Right lobe of liver (tissue), 6 donors: ENCODE data around the gene PPP4C. TPM values are rescaled to one million over a fixed set of nuclear protein-coding genes. Genes with fewer than 3 reads are reported as not detected.
"Not testable (repeated sequence)": the region's sequence is repeated elsewhere in the genome, so short reads cannot be mapped to it uniquely, and the experiment has no call there.

ENCODE experiments used
- ATAC-seq, 4 donors: fragments of 200-7000 bp; cut with Tn5 transposase; one replicate each; pipeline ENCODE4 v1.9.1; 2020; ENCODE audit warnings: mild to moderate bottlenecking in 4 of 4, moderate library complexity in 4 of 4
- DNase-seq, 3 donors: peaks; one replicate each; pipeline ENCODE4 v3.0.0-alpha.2; 2020
- H3K27ac ChIP-seq, 3 donors: fragments of 200-600 bp; one replicate each; pipeline ENCODE4 v1.8.0; 2022
- H3K27me3 ChIP-seq, 2 donors: fragments of 200-600 bp; one replicate each; pipeline ENCODE4 v1.8.0; 2022
- H3K36me3 ChIP-seq, 4 donors: fragments of 200-600 bp; sonication (generic) in 1 of 4; one replicate each; pipeline versions ENCODE4 v1.5.1 to v1.8.0; 2017 to 2022; ENCODE audit warnings: control low read depth in 1 of 4
- H3K4me1 ChIP-seq, 4 donors: fragments of 200-600 bp; sonication (generic) in 1 of 4; one replicate each; pipeline versions ENCODE4 v1.5.1 to v1.8.0; 2017 to 2022; ENCODE audit warnings: control low read depth in 1 of 4
- H3K4me3 ChIP-seq, 3 donors: fragments of 200-600 bp; one replicate each; pipeline ENCODE4 v1.8.0; 2022
- H3K9me3 ChIP-seq, 4 donors: fragments of 200-600 bp; sonication (generic) in 1 of 4; one replicate each; pipeline versions ENCODE4 v1.5.1 to v1.8.0; 2017 to 2022; ENCODE audit warnings: control low read depth in 1 of 4
- CTCF ChIP-seq, 4 donors: fragments of 200-600 bp in 3 of 4; fragments of 450-650 bp in 1 of 4; IDR thresholded peaks; one replicate each; pipeline versions ENCODE4 v1.5.1 to v1.8.0; 2016 to 2022; ENCODE audit warnings: antibody characterized with exemption in 4 of 4, mild to moderate bottlenecking in 2 of 4
- POLR2A ChIP-seq: fragments of 450-650 bp; IDR thresholded peaks from one replicate; pipeline ENCODE4 v1.6.1; 2017; ENCODE audit warnings: antibody characterized with exemption, mild to moderate bottlenecking
- WGBS: methylation state at CpG from one replicate; pipeline ENCODE4 v1.1.6; 2018; ENCODE audit warnings: low coverage, low lambda C conversion rate; ENCODE audit not compliant: insufficient coverage; ENCODE audit errors: missing lambda C conversion rate; 5-methylcytosine and 5-hydroxymethylcytosine counted together
- intact Hi-C, 2 donors: fragments of 100-400 bp; cut with DNase I; formaldehyde crosslinking; loops; one replicate each; pipeline versions ENCODE4 v1.11.2 to v1.14.1; 2022
- total RNA-seq, 6 experiments: library from RNA; depleted of rRNA in 2 of 6; stranded (reverse); fragments of >200 nt in 2 of 6; fragmentation: NEBNext Ultra II Directional in 3 of 6; extraction: Animal tissue kit (Norgen Biotek cat#: 25700) in 3 of 6; gene quantifications; one replicate each; pipeline versions ENCODE4 v1.1.0 to v1.2.4, GENCODE V29; 2016 to 2023
- donor health status: DM: no; HTN: yes; CAD: no.
- donor health status: DM: no; HTN: no; CAD: no.
- donor health status: DM: no; HTN: no; CAD: no.
- donor health status: DM: no; HTN: yes; CAD: no.
- donor health status: DM: no; HTN: yes; CAD: no.

Gene PPP4C
- total RNA-seq, 6 experiments from 2014 or later = 43.1 to 59.7 (median 47.0) TPM

- no peak for TF ChIP-seq POLR2A
- no peak for TF ChIP-seq CTCF (IDR thresholded peaks at IDR 0.05)
- no peak for ATAC-seq
- Histone ChIP-seq H3K4me1 (peaks cover 0 to 15% (median 0%) of the 10 kb centered on the region in 4 donors), H3K4me3 (no peak overlapping the region), H3K36me3 (peaks cover 0 to 33% (median 4%) of the 10 kb centered on the region in 4 donors), H3K27ac (no peak overlapping the region), H3K9me3 (no peaks in the 10 kb centered on the region), H3K27me3 (no peaks in the 10 kb centered on the region)
- WGBS = 89% methylated on average over 3 of the region's 3 CpGs
- DNase-seq = no peak
- intact Hi-C loops = no loop called here
Observed at GRCh38 chr16:30120340-30121105, 44.7 kb downstream of the PPP4C start.

GRCh38 chr16:30121741-30122571 lies 46.2 kb downstream of the PPP4C start:
- H3K27ac ChIP-seq = peak overlapping the region; percentile 72 to 91 (median 88)
- WGBS = 30% methylated on average over 2 of the region's 31 CpGs
- H3K4me3 ChIP-seq = peak overlapping the region; percentile 67 to 77 (median 71)
- TF ChIP-seq CTCF (IDR thresholded peaks at IDR 0.05) (no peak), POLR2A (no peak)
- intact Hi-C loops = no loop called here
- DNase-seq (peak; percentile 55 to 64 (median 57)), ATAC-seq (peak; percentile 39 to 66 (median 44))
- H3K4me1 ChIP-seq = peaks cover 0 to 15% (median 0%) of the 10 kb centered on the region in 4 donors
- H3K9me3 ChIP-seq = no peaks in the 10 kb centered on the region
- peaks cover 0 to 23% (median 4%) of the 10 kb centered on the region in 4 donors for H3K36me3 ChIP-seq
- no peaks in the 10 kb centered on the region for H3K27me3 ChIP-seq

GRCh38 chr16:30122604-30123160 lies 46.9 kb downstream of the PPP4C start:
- 4% methylated on average over 9 of the region's 42 CpGs for WGBS
- intact Hi-C loops = no loop called here
- peak; percentile 6 to 16 (median 10) for ATAC-seq
- Histone ChIP-seq H3K4me1 (peaks cover 0 to 15% (median 0%) of the 10 kb centered on the region in 4 donors), H3K36me3 (peaks cover 0 to 17% (median under 1%) of the 10 kb centered on the region in 4 donors), H3K27me3 (no peaks in the 10 kb centered on the region), H3K9me3 (no peaks in the 10 kb centered on the region), H3K27ac (peak overlapping the region; percentile 72 to 91 (median 88)), H3K4me3 (peak overlapping the region; percentile 67 to 77 (median 71))
- DNase-seq = no peak
- TF ChIP-seq POLR2A (no peak), CTCF (IDR thresholded peaks at IDR 0.05) (no peak)

- no peak overlapping the region for H3K27ac ChIP-seq
- H3K27me3 ChIP-seq = no peaks in the 10 kb centered on the region
- peaks cover 0 to 15% (median 0%) of the 10 kb centered on the region in 4 donors for H3K4me1 ChIP-seq
- no peaks in the 10 kb centered on the region for H3K9me3 ChIP-seq
- TF ChIP-seq CTCF (IDR thresholded peaks at IDR 0.05) (no peak), POLR2A (no peak)
- ATAC-seq (no peak), DNase-seq (no peak)
- H3K4me3 ChIP-seq = no peak overlapping the region
- WGBS = no CpG with 5 or more reads among the region's 4 CpGs
- intact Hi-C loops = no loop called here
- H3K36me3 ChIP-seq = peaks cover 0 to under 1% (median 0%) of the 10 kb centered on the region in 4 donors
Observed at GRCh38 chr16:30124985-30125379, 49.2 kb downstream of the PPP4C start.

- H3K27ac ChIP-seq, DNase-seq, H3K9me3 ChIP-seq, intact Hi-C loops, H3K36me3 ChIP-seq, ATAC-seq, H3K27me3 ChIP-seq, H3K4me3 ChIP-seq: not testable (repeated sequence)
- WGBS = 87% methylated on average over 7 of the region's 9 CpGs
- H3K4me1 ChIP-seq = peaks cover 0 to 15% (median 0%) of the 10 kb centered on the region in 4 donors
Observed at GRCh38 chr16:30125690-30126089, 49.9 kb downstream of the PPP4C start.
